Spleen (tissue), 11 donors: ENCODE results near the gene TSPAN33. TPM values are rescaled to one million over a fixed set of nuclear protein-coding genes. Genes with fewer than 3 reads are reported as not detected.
"Not testable (repeated sequence)": the region's sequence is repeated elsewhere in the genome, so short reads cannot be mapped to it uniquely, and the experiment has no call there.

Source experiments
- DNase-seq: peaks from one replicate; pipeline ENCODE4 v3.0.0-alpha.2; 2020
- H3K27ac ChIP-seq, 8 donors: fragments of 200-600 bp; sonication (generic) in 7 of 8; 1 replicate in 4 of 8; 2 replicates in 4 of 8; pipeline versions ENCODE4 v1.5.0 to v1.8.0; 2016 to 2021; ENCODE audit warnings: inconsistent platforms in 4 of 8, mild to moderate bottlenecking in 4 of 8, moderate library complexity in 1 of 8
- H3K27me3 ChIP-seq, 7 donors: fragments of 200-600 bp; sonication (generic) in 6 of 7; replicated peaks in 1 of 7; 1 replicate in 4 of 7; 2 replicates in 3 of 7; pipeline versions ENCODE4 v1.5.0 to v1.8.0; 2016 to 2021; ENCODE audit warnings: inconsistent platforms in 3 of 7, mild to moderate bottlenecking in 1 of 7
- H3K36me3 ChIP-seq, 6 donors: fragments of 200-600 bp; sonication (generic) in 5 of 6; 1 replicate in 4 of 6; 2 replicates in 2 of 6; pipeline versions ENCODE4 v1.5.0 to v1.8.0; 2016 to 2021; ENCODE audit warnings: inconsistent platforms in 2 of 6
- H3K4me1 ChIP-seq, 6 donors: fragments of 200-600 bp; sonication (generic) in 5 of 6; 1 replicate in 3 of 6; 2 replicates in 3 of 6; pipeline versions ENCODE4 v1.5.0 to v1.8.0; 2016 to 2021; ENCODE audit warnings: inconsistent platforms in 3 of 6
- H3K4me3 ChIP-seq, 8 donors: fragments of 200-600 bp; sonication (generic) in 7 of 8; 1 replicate in 4 of 8; 2 replicates in 4 of 8; pipeline versions ENCODE4 v1.5.0 to v1.8.0; 2016 to 2021; ENCODE audit warnings: inconsistent platforms in 4 of 8, mild to moderate bottlenecking in 4 of 8, moderate library complexity in 2 of 8
- H3K9me3 ChIP-seq, 8 donors: fragments of 200-600 bp; sonication (generic) in 7 of 8; 1 replicate in 4 of 8; 2 replicates in 4 of 8; pipeline versions ENCODE4 v1.5.0 to v1.8.0; 2016 to 2021; ENCODE audit warnings: inconsistent platforms in 4 of 8
- CTCF ChIP-seq, 11 experiments: fragments of 200-600 bp in 7 of 11; fragments of 450-650 bp in 4 of 11; sonication (generic) in 4 of 11; IDR thresholded peaks in 8 of 11; conservative IDR thresholded peaks in 3 of 11; 1 replicate in 7 of 11; 2 replicates in 4 of 11; pipeline versions ENCODE4 v1.4.0 to v1.8.0; 2016 to 2021; ENCODE audit warnings: antibody characterized with exemption in 11 of 11, inconsistent platforms in 4 of 11, mild to moderate bottlenecking in 1 of 11
- POLR2A ChIP-seq, 3 donors: fragments of 450-650 bp; IDR thresholded peaks; one replicate each; pipeline ENCODE4 v1.5.1; 2017; ENCODE audit warnings: antibody characterized with exemption in 3 of 3, mild to moderate bottlenecking in 1 of 3
- POLR2AphosphoS5 ChIP-seq, 3 donors: sonication (generic); formaldehyde crosslinking; IDR thresholded peaks; one replicate each; pipeline ENCODE4 v1.5.1; 2017; ENCODE audit warnings: antibody characterized with exemption in 3 of 3
- WGBS, 5 donors: extraction: QIAGEN DNeasy Blood & Tissue Kit in 3 of 5; methylation state at CpG; one replicate each; pipeline versions ENCODE4 v1.1.5 to v1.1.7; 2013 to 2018; 5-methylcytosine and 5-hydroxymethylcytosine counted together
- intact Hi-C: fragments of 100-400 bp; cut with DNase I; formaldehyde crosslinking; loops from one replicate; pipeline ENCODE4 v1.15.0; 2023; ENCODE audit warnings: low total_unique reads
- polyA plus RNA-seq, 3 donors: library from polyadenylated mRNA; stranded (reverse); fragments of 200-250 nt; gene quantifications; one replicate each; pipeline ENCODE4 v1.2.1, GENCODE V29; 2013
- total RNA-seq, 7 donors: library from RNA; depleted of rRNA in 3 of 7; stranded (reverse); fragments of >200 nt in 3 of 7; fragmentation: NEBNext Ultra II Directional in 4 of 7; extraction: Animal tissue kit (Norgen Biotek cat#: 25700) in 4 of 7; gene quantifications; one replicate each; pipeline versions ENCODE4 v1.1.0 to v1.2.1, GENCODE V29; 2016 to 2021
- donor health status: healthy with polysubstance abuse.
- donor health status: DM: no; HTN: no; CAD: no; lungs with moderate emphysema.
- donor health status: DM: no; HTN: no; CAD: no.
- donor health status: Bipolar disorder and iron deficiency.
- donor health status: healthy.
- donor health status: DM: no; HTN: no; CAD: no.
- donor health status: DM: yes; HTN: yes; CAD: no.

The TSPAN33 gene
- total and polyA plus RNA-seq, 10 donors = 37.0 to 57.9 (median 47.2) TPM

- WGBS, 5 donors = 68 to 79% (median 74%) methylated on average over 16 of the region's 16 CpGs
Observed at GRCh38 chr7:129210256-129210988, 65.9 kb downstream of the TSPAN33 start.

GRCh38 chr7:129210989-129211312, 66.4 kb downstream of the TSPAN33 start:
- 90 to 96% (median 94%) methylated on average over 14 of the region's 14 CpGs for WGBS, 5 donors
- Histone ChIP-seq H3K36me3 (no peaks in the 10 kb centered on the region), H3K4me1 (peaks cover 0 to 6% (median 0%) of the 10 kb centered on the region in 6 donors), H3K9me3 (no peaks in the 10 kb centered on the region), H3K4me3 (no peak overlapping the region), H3K27me3 (no peaks in the 10 kb centered on the region), H3K27ac (no peak overlapping the region)
- TF ChIP-seq POLR2A (IDR thresholded peaks at IDR 0.05) (no peak), POLR2AphosphoS5 (IDR thresholded peaks at IDR 0.05) (no peak)
- no peak for DNase-seq
- intact Hi-C loops = no loop called here

More at GRCh38 chr7:129210256-129210988, 65.9 kb downstream of the TSPAN33 start:
- no peaks in the 10 kb centered on the region for H3K27me3 ChIP-seq
- TF ChIP-seq POLR2AphosphoS5 (IDR thresholded peaks at IDR 0.05) (peak; percentile 47 to 58 (median 51)), POLR2A (IDR thresholded peaks at IDR 0.05) (no peak), CTCF (IDR thresholded peaks at IDR 0.05 in 8 of 11, conservative IDR thresholded peaks at IDR 0.05 in 3 of 11) (peak; percentile 72 to 92 (median 81))
- no peak overlapping the region for H3K4me3 ChIP-seq
- H3K4me1 ChIP-seq = peaks cover 0 to 6% (median 0%) of the 10 kb centered on the region in 6 donors
- intact Hi-C loops = no loop called here
- H3K36me3 ChIP-seq = no peaks in the 10 kb centered on the region
- H3K9me3 ChIP-seq = no peaks in the 10 kb centered on the region
- no peak overlapping the region for H3K27ac ChIP-seq
- peak; percentile 93 for DNase-seq

GRCh38 chr7:129212126-129212525, 67.6 kb downstream of the TSPAN33 start:
- Histone ChIP-seq H3K36me3 (no peaks in the 10 kb centered on the region), H3K27me3 (no peaks in the 10 kb centered on the region), H3K4me1 (peaks cover 0 to 6% (median 0%) of the 10 kb centered on the region in 6 donors), H3K4me3 (no peak overlapping the region), H3K27ac (no peak overlapping the region), H3K9me3 (no peaks in the 10 kb centered on the region)
- intact Hi-C loops = no loop called here
- 83 to 97% (median 88%) methylated on average over 8 to 14 of the region's 14 CpGs for WGBS, 5 donors
- DNase-seq = no peak
- no peak for TF ChIP-seq POLR2AphosphoS5 (IDR thresholded peaks at IDR 0.05)

- DNase-seq = no peak
- Histone ChIP-seq H3K9me3 (no peaks in the 10 kb centered on the region), H3K4me1 (peaks cover 0 to 6% (median 0%) of the 10 kb centered on the region in 6 donors), H3K27me3 (peaks cover 0 to 4% (median 0%) of the 10 kb centered on the region in 7 donors), H3K4me3 (no peak overlapping the region), H3K27ac (no peak overlapping the region), H3K36me3 (no peaks in the 10 kb centered on the region)
- intact Hi-C loops = no loop called here
- 86 to 94% (median 89%) methylated on average over 4 of the region's 4 CpGs for WGBS, 5 donors
- TF ChIP-seq POLR2AphosphoS5 (IDR thresholded peaks at IDR 0.05) (no peak), POLR2A (IDR thresholded peaks at IDR 0.05) (no peak), CTCF (IDR thresholded peaks at IDR 0.05 in 8 of 11, conservative IDR thresholded peaks at IDR 0.05 in 3 of 11) (no peak)
Observed at GRCh38 chr7:129212596-129212995, 68.1 kb downstream of the TSPAN33 start.

GRCh38 chr7:129213828-129214227, 69.3 kb downstream of the TSPAN33 start:
- no peak overlapping the region for H3K27ac ChIP-seq
- TF ChIP-seq CTCF (IDR thresholded peaks at IDR 0.05 in 8 of 11, conservative IDR thresholded peaks at IDR 0.05 in 3 of 11) (no peak), POLR2A (IDR thresholded peaks at IDR 0.05) (no peak), POLR2AphosphoS5 (IDR thresholded peaks at IDR 0.05) (no peak)
- no peaks in the 10 kb centered on the region for H3K9me3 ChIP-seq
- H3K4me1 ChIP-seq = peaks cover 0 to 13% (median 6%) of the 10 kb centered on the region in 6 donors
- H3K4me3 ChIP-seq = no peak overlapping the region
- H3K27me3 ChIP-seq = peaks cover 0 to 12% (median 0%) of the 10 kb centered on the region in 7 donors
- intact Hi-C loops = no loop called here
- H3K36me3 ChIP-seq = no peaks in the 10 kb centered on the region
- WGBS, 5 donors = 74 to 76% (median 75%) methylated on average over 15 of the region's 15 CpGs
- no peak for DNase-seq

- WGBS, 5 donors = 95 to 98% (median 97%) methylated on average over 12 to 15 of the region's 15 CpGs
- DNase-seq, H3K4me1 ChIP-seq, H3K4me3 ChIP-seq, H3K36me3 ChIP-seq, H3K9me3 ChIP-seq, intact Hi-C loops, H3K27ac ChIP-seq: not testable (repeated sequence)
- H3K27me3 ChIP-seq = peaks cover 0 to 12% (median 0%) of the 10 kb centered on the region in 7 donors
Observed at GRCh38 chr7:129215691-129216090, 71.2 kb downstream of the TSPAN33 start.

- H3K4me3 ChIP-seq, DNase-seq, H3K36me3 ChIP-seq, H3K4me1 ChIP-seq, H3K27ac ChIP-seq, intact Hi-C loops, H3K9me3 ChIP-seq: not testable (repeated sequence)
- 91 to 97% (median 95%) methylated on average over 26 to 34 of the region's 34 CpGs for WGBS, 5 donors
- H3K27me3 ChIP-seq = peaks cover 0 to 12% (median 0%) of the 10 kb centered on the region in 7 donors
Observed at GRCh38 chr7:129216101-129216715, 71.7 kb downstream of the TSPAN33 start.
